Astrocyte (in vitro differentiated cells and primary cell): ENCODE results near the gene GRIK3. TPM values are rescaled to one million over a fixed set of nuclear protein-coding genes. Genes with fewer than 3 reads are reported as not detected.

ENCODE experiments used
- DNase-seq: peaks from one replicate; pipeline ENCODE4 v3.0.0-alpha.2; 2010; ENCODE audit warnings: low read depth
- FAIRE-seq: peaks from 2 replicates; lab custom pipeline; 2011; peaks lifted over from hg19 to GRCh38; lab: Jason Lieb, UNC
- H2AFZ ChIP-seq: 2 replicates; pipeline ENCODE4 v1.6.0; 2012; ENCODE audit warnings: low read depth, low read length, inconsistent platforms
- H3K27ac ChIP-seq: 2 replicates; pipeline ENCODE4 v1.5.1; 2011; ENCODE audit warnings: low read depth, low read length, inconsistent platforms
- H3K27me3 ChIP-seq: 2 replicates; pipeline ENCODE4 v1.6.0; 2011; ENCODE audit warnings: low read length, inconsistent platforms; ENCODE audit not compliant: insufficient read depth
- H3K36me3 ChIP-seq: 2 replicates; pipeline ENCODE4 v1.5.1; 2011; ENCODE audit warnings: low read length, inconsistent platforms; ENCODE audit not compliant: insufficient read depth
- H3K4me1 ChIP-seq: 2 replicates; pipeline ENCODE4 v1.5.1; 2011; ENCODE audit warnings: low read length, inconsistent platforms; ENCODE audit not compliant: insufficient read depth
- H3K4me2 ChIP-seq: 2 replicates; pipeline ENCODE4 v1.6.0; 2012; ENCODE audit warnings: low read length, inconsistent platforms
- H3K4me3 ChIP-seq: 2 replicates; pipeline ENCODE4 v1.5.1; 2011; ENCODE audit warnings: low read depth, mild to moderate bottlenecking, low read length, inconsistent platforms; ENCODE audit not compliant: insufficient read depth
- H3K79me2 ChIP-seq: 2 replicates; pipeline ENCODE4 v1.6.0; 2012; ENCODE audit warnings: mild to moderate bottlenecking, low read length, inconsistent platforms; ENCODE audit not compliant: insufficient read depth
- H3K9ac ChIP-seq: 2 replicates; pipeline ENCODE4 v1.6.0; 2012; ENCODE audit warnings: mild to moderate bottlenecking, low read length, inconsistent platforms
- H3K9me3 ChIP-seq: 2 replicates; pipeline ENCODE4 v1.5.1; 2012; ENCODE audit warnings: low read depth, mild to moderate bottlenecking, low read length, inconsistent platforms; ENCODE audit not compliant: insufficient read depth
- H4K20me1 ChIP-seq: 2 replicates; pipeline ENCODE4 v1.6.0; 2012; ENCODE audit warnings: low read length, inconsistent platforms; ENCODE audit not compliant: insufficient read depth
- H3K27ac Mint-ChIP-seq: one replicate; pipeline ENCODE4 v1.8.0; 2021; ENCODE audit warnings: mild to moderate bottlenecking, mixed read lengths; ENCODE audit not compliant: unreplicated experiment
- H3K27me3 Mint-ChIP-seq: one replicate; pipeline ENCODE4 v1.8.0; 2021; ENCODE audit warnings: low read depth, mixed read lengths; ENCODE audit not compliant: unreplicated experiment
- H3K36me3 Mint-ChIP-seq: one replicate; pipeline ENCODE4 v1.8.0; 2021; ENCODE audit warnings: low read depth, mixed read lengths; ENCODE audit not compliant: unreplicated experiment
- H3K4me1 Mint-ChIP-seq: one replicate; pipeline ENCODE4 v1.8.0; 2021; ENCODE audit warnings: low read depth, mixed read lengths; ENCODE audit not compliant: unreplicated experiment
- H3K4me3 Mint-ChIP-seq: one replicate; pipeline ENCODE4 v1.8.0; 2021; ENCODE audit warnings: mild to moderate bottlenecking, moderate library complexity, mixed read lengths; ENCODE audit not compliant: unreplicated experiment
- H3K9me3 Mint-ChIP-seq: one replicate; pipeline ENCODE4 v1.8.0; 2021; ENCODE audit warnings: mild to moderate bottlenecking, mixed read lengths; ENCODE audit not compliant: unreplicated experiment
- CTCF ChIP-seq: IDR thresholded peaks from 2 replicates; pipeline ENCODE4 v1.5.1; 2011; ENCODE audit warnings: low read depth, mild to moderate bottlenecking, inconsistent platforms, low read length, moderate library complexity; ENCODE audit not compliant: insufficient read depth
- EZH2 ChIP-seq: IDR thresholded peaks from 2 replicates; pipeline ENCODE4 v1.6.1; 2012; ENCODE audit warnings: mild to moderate bottlenecking, low read length, inconsistent platforms; ENCODE audit not compliant: insufficient read depth
- total RNA-seq: library from RNA; stranded (reverse); gene quantifications from 2 replicates; pipeline ENCODE4 v1.2.1, GENCODE V29; 2021

The GRIK3 gene
- total RNA-seq, 1 donor from 2014 or later, result 0.16 TPM

- FAIRE-seq (no peak), DNase-seq (no peak)
- Histone ChIP-seq H3K27ac (no peak overlapping the region), H3K36me3 (no peaks in the 10 kb centered on the region), H3K4me1 (no peaks in the 10 kb centered on the region), H4K20me1 (no peaks in the 10 kb centered on the region), H3K79me2 (no peaks in the 10 kb centered on the region), H2AFZ (no peak overlapping the region), H3K9ac (no peak overlapping the region), H3K9me3 (no peaks in the 10 kb centered on the region), H3K27me3 (no peaks in the 10 kb centered on the region), H3K4me2 (no peak overlapping the region), H3K4me3 (no peak overlapping the region)
- no peaks in the 10 kb centered on the region for H3K36me3 Mint-ChIP-seq
- H3K9me3 Mint-ChIP-seq, result no peaks in the 10 kb centered on the region
- H3K4me3 Mint-ChIP-seq, result no peak overlapping the region
- H3K27ac Mint-ChIP-seq, result no peak overlapping the region
- H3K27me3 Mint-ChIP-seq, result peaks cover 58% of the 10 kb centered on the region
- no peaks in the 10 kb centered on the region for H3K4me1 Mint-ChIP-seq
- TF ChIP-seq CTCF, result no peak
- TF ChIP-seq EZH2, result no peak
These were observed 31.4 kb downstream of the GRIK3 start for GRCh38 chr1:37002898-37003297.

- Histone ChIP-seq H3K4me2 (no peak overlapping the region), H3K4me1 (no peaks in the 10 kb centered on the region), H3K4me3 (no peak overlapping the region), H3K79me2 (no peaks in the 10 kb centered on the region), H2AFZ (no peak overlapping the region), H3K36me3 (no peaks in the 10 kb centered on the region), H3K27ac (no peak overlapping the region), H3K9me3 (no peaks in the 10 kb centered on the region), H3K9ac (no peak overlapping the region), H4K20me1 (no peaks in the 10 kb centered on the region), H3K27me3 (no peaks in the 10 kb centered on the region)
- H3K27me3 Mint-ChIP-seq, result peaks cover 52% of the 10 kb centered on the region
- H3K9me3 Mint-ChIP-seq, result no peaks in the 10 kb centered on the region
- no peak overlapping the region for H3K27ac Mint-ChIP-seq
- FAIRE-seq (no peak), DNase-seq (no peak)
- TF ChIP-seq CTCF (no peak), EZH2 (no peak)
- no peak overlapping the region for H3K4me3 Mint-ChIP-seq
- H3K36me3 Mint-ChIP-seq, result no peaks in the 10 kb centered on the region
- H3K4me1 Mint-ChIP-seq, result no peaks in the 10 kb centered on the region
These were observed 32.6 kb downstream of the GRIK3 start for GRCh38 chr1:37001703-37002102.

GRCh38 chr1:36996106-36996505, 38.2 kb downstream of the GRIK3 start:
- no peaks in the 10 kb centered on the region for H3K36me3 ChIP-seq
- Mint-ChIP-seq H3K27ac (no peak overlapping the region), H3K4me3 (no peak overlapping the region), H3K27me3 (peaks cover 74% of the 10 kb centered on the region), H3K36me3 (no peaks in the 10 kb centered on the region), H3K9me3 (no peaks in the 10 kb centered on the region), H3K4me1 (no peaks in the 10 kb centered on the region)
- no peak for DNase-seq
- no peak overlapping the region for H2AFZ ChIP-seq
- H3K79me2 ChIP-seq, result no peaks in the 10 kb centered on the region
- H3K4me2 ChIP-seq, result no peak overlapping the region
- no peaks in the 10 kb centered on the region for H3K27me3 ChIP-seq
- no peak for FAIRE-seq
- no peaks in the 10 kb centered on the region for H3K9me3 ChIP-seq
- no peaks in the 10 kb centered on the region for H4K20me1 ChIP-seq
- no peak overlapping the region for H3K4me3 ChIP-seq
- H3K4me1 ChIP-seq, result no peaks in the 10 kb centered on the region
- H3K27ac ChIP-seq, result no peak overlapping the region
- H3K9ac ChIP-seq, result no peak overlapping the region
- TF ChIP-seq EZH2 (no peak), CTCF (no peak)
